H1 (cell line): ENCODE data around the gene TAF5.

Experiments used
- CBX8 ChIP-seq: fragments of 300-800, 300-1000 bp; sonication (generic); IDR thresholded peaks from 2 replicates; pipeline ENCODE4 v1.7.1; 2016; ENCODE audit warnings: low read depth, low read length, borderline replicate concordance
- EGR1 ChIP-seq: IDR thresholded peaks from 2 replicates; pipeline ENCODE4 v1.6.1; 2011; ENCODE audit warnings: low read depth, low read length, borderline replicate concordance
- EP300 ChIP-seq, 2 experiments: IDR thresholded peaks; 1 replicate in 1 of 2; 2 replicates in 1 of 2; pipeline ENCODE4 v1.6.1; 2011 to 2012; ENCODE audit warnings: low read depth in 2 of 2, low read length in 2 of 2, mild to moderate bottlenecking in 2 of 2, borderline replicate concordance in 1 of 2, inconsistent platforms in 1 of 2, moderate library complexity in 1 of 2
- JUN ChIP-seq: IDR thresholded peaks from 2 replicates; pipeline ENCODE4 v1.6.1; 2011; ENCODE audit warnings: low read depth, mild to moderate bottlenecking, improper control_type of control experiment, low read length
- MAFK ChIP-seq: IDR thresholded peaks from 2 replicates; pipeline ENCODE4 v1.6.1; 2012; ENCODE audit warnings: low read depth, mild to moderate bottlenecking, improper control_type of control experiment, low read length
- NANOG ChIP-seq: IDR thresholded peaks from 2 replicates; pipeline ENCODE4 v1.6.1; 2011; ENCODE audit warnings: low read length, low read depth, mild to moderate bottlenecking, inconsistent platforms; ENCODE audit not compliant: insufficient read depth, poor library complexity, severe bottlenecking
- POLR2A ChIP-seq, 2 experiments: IDR thresholded peaks; 1 replicate in 1 of 2; 2 replicates in 1 of 2; pipeline ENCODE4 v1.6.1; 2011; ENCODE audit warnings: low read depth in 2 of 2, low read length in 2 of 2, mild to moderate bottlenecking in 2 of 2; ENCODE audit errors: control extremely low read depth in 1 of 2
- SIRT6 ChIP-seq: IDR thresholded peaks from one replicate; pipeline ENCODE4 v1.7.1; 2012; ENCODE audit warnings: low read length, inconsistent platforms
- TF ChIP-seq, protein P1 (sequence below), 3 experiments: IDR thresholded peaks; 1 replicate in 2 of 3; 2 replicates in 1 of 3; pipeline versions ENCODE4 v1.5.1 to v1.6.1; 2011; ENCODE audit warnings: low read length in 3 of 3, mild to moderate bottlenecking in 3 of 3, inconsistent platforms in 2 of 3, low read depth in 1 of 3, moderate library complexity in 1 of 3; ENCODE audit not compliant: insufficient read depth in 1 of 3; ENCODE audit errors: control extremely low read depth in 1 of 3
- TF ChIP-seq, protein P2 (sequence below): IDR thresholded peaks from 2 replicates; pipeline ENCODE4 v1.6.1; 2011; ENCODE audit warnings: low read depth, mild to moderate bottlenecking, low read length; ENCODE audit not compliant: insufficient read depth
- TF ChIP-seq, protein P3 (sequence below): fragments of 300-600 bp; sonication (generic); IDR thresholded peaks from 2 replicates; pipeline ENCODE4 v1.7.1; 2012; ENCODE audit warnings: low read length, moderate library complexity, mild to moderate bottlenecking, inconsistent platforms; ENCODE audit not compliant: insufficient replicate concordance

DNA sequence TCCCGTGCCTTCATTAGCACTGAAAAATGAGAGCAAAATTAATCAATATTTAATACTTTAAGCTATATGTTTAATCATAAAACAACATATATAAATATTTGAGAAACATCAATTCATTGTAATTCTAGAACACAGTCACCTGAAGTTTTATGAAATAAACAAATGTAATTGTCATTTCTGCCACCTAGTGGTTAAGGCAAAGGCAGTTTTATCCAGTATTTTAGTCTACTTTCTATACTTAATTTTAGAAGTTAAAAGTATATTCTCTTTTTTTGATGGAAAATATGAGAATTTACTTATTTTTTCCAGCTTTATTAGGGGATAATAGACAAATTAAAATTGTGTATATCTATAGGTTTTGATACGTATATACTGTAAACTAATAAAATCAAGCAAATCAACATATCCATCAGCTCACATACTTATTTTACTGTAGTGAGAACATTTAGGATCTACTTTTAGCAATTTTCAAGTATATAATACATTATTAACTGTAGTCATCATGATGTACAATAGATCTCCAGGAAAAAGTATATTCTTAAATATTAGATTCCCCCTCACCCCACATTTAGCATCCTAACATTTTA lies 33.7 kb upstream of the TAF5 start:
- TF ChIP-seq, protein P1, sequence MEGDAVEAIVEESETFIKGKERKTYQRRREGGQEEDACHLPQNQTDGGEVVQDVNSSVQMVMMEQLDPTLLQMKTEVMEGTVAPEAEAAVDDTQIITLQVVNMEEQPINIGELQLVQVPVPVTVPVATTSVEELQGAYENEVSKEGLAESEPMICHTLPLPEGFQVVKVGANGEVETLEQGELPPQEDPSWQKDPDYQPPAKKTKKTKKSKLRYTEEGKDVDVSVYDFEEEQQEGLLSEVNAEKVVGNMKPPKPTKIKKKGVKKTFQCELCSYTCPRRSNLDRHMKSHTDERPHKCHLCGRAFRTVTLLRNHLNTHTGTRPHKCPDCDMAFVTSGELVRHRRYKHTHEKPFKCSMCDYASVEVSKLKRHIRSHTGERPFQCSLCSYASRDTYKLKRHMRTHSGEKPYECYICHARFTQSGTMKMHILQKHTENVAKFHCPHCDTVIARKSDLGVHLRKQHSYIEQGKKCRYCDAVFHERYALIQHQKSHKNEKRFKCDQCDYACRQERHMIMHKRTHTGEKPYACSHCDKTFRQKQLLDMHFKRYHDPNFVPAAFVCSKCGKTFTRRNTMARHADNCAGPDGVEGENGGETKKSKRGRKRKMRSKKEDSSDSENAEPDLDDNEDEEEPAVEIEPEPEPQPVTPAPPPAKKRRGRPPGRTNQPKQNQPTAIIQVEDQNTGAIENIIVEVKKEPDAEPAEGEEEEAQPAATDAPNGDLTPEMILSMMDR (IDR thresholded peaks at IDR 0.05; ENCODE audit: control extremely low read depth in 1 of 3, insufficient read depth in 1 of 3, low read depth in 1 of 3, low read length in 3 of 3), result peak in 1 of 3 experiments; percentile 26; a peak in 2 of 4 replicates
- TF ChIP-seq, protein P2, sequence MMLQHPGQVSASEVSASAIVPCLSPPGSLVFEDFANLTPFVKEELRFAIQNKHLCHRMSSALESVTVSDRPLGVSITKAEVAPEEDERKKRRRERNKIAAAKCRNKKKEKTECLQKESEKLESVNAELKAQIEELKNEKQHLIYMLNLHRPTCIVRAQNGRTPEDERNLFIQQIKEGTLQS, result no peak
- no peak for TF ChIP-seq POLR2A (IDR thresholded peaks at IDR 0.05; ENCODE audit: control extremely low read depth in 1 of 2, low read depth in 2 of 2, low read length in 2 of 2)
- no peak for TF ChIP-seq NANOG
- no peak for TF ChIP-seq MAFK
- TF ChIP-seq CBX8, result no peak
- no peak for TF ChIP-seq JUN
- TF ChIP-seq EGR1, result no peak
- no peak for TF ChIP-seq EP300 (IDR thresholded peaks at IDR 0.05; ENCODE audit: borderline replicate concordance in 1 of 2, low read depth in 2 of 2, low read length in 2 of 2)
- TF ChIP-seq SIRT6, result no peak
- TF ChIP-seq, protein P3, sequence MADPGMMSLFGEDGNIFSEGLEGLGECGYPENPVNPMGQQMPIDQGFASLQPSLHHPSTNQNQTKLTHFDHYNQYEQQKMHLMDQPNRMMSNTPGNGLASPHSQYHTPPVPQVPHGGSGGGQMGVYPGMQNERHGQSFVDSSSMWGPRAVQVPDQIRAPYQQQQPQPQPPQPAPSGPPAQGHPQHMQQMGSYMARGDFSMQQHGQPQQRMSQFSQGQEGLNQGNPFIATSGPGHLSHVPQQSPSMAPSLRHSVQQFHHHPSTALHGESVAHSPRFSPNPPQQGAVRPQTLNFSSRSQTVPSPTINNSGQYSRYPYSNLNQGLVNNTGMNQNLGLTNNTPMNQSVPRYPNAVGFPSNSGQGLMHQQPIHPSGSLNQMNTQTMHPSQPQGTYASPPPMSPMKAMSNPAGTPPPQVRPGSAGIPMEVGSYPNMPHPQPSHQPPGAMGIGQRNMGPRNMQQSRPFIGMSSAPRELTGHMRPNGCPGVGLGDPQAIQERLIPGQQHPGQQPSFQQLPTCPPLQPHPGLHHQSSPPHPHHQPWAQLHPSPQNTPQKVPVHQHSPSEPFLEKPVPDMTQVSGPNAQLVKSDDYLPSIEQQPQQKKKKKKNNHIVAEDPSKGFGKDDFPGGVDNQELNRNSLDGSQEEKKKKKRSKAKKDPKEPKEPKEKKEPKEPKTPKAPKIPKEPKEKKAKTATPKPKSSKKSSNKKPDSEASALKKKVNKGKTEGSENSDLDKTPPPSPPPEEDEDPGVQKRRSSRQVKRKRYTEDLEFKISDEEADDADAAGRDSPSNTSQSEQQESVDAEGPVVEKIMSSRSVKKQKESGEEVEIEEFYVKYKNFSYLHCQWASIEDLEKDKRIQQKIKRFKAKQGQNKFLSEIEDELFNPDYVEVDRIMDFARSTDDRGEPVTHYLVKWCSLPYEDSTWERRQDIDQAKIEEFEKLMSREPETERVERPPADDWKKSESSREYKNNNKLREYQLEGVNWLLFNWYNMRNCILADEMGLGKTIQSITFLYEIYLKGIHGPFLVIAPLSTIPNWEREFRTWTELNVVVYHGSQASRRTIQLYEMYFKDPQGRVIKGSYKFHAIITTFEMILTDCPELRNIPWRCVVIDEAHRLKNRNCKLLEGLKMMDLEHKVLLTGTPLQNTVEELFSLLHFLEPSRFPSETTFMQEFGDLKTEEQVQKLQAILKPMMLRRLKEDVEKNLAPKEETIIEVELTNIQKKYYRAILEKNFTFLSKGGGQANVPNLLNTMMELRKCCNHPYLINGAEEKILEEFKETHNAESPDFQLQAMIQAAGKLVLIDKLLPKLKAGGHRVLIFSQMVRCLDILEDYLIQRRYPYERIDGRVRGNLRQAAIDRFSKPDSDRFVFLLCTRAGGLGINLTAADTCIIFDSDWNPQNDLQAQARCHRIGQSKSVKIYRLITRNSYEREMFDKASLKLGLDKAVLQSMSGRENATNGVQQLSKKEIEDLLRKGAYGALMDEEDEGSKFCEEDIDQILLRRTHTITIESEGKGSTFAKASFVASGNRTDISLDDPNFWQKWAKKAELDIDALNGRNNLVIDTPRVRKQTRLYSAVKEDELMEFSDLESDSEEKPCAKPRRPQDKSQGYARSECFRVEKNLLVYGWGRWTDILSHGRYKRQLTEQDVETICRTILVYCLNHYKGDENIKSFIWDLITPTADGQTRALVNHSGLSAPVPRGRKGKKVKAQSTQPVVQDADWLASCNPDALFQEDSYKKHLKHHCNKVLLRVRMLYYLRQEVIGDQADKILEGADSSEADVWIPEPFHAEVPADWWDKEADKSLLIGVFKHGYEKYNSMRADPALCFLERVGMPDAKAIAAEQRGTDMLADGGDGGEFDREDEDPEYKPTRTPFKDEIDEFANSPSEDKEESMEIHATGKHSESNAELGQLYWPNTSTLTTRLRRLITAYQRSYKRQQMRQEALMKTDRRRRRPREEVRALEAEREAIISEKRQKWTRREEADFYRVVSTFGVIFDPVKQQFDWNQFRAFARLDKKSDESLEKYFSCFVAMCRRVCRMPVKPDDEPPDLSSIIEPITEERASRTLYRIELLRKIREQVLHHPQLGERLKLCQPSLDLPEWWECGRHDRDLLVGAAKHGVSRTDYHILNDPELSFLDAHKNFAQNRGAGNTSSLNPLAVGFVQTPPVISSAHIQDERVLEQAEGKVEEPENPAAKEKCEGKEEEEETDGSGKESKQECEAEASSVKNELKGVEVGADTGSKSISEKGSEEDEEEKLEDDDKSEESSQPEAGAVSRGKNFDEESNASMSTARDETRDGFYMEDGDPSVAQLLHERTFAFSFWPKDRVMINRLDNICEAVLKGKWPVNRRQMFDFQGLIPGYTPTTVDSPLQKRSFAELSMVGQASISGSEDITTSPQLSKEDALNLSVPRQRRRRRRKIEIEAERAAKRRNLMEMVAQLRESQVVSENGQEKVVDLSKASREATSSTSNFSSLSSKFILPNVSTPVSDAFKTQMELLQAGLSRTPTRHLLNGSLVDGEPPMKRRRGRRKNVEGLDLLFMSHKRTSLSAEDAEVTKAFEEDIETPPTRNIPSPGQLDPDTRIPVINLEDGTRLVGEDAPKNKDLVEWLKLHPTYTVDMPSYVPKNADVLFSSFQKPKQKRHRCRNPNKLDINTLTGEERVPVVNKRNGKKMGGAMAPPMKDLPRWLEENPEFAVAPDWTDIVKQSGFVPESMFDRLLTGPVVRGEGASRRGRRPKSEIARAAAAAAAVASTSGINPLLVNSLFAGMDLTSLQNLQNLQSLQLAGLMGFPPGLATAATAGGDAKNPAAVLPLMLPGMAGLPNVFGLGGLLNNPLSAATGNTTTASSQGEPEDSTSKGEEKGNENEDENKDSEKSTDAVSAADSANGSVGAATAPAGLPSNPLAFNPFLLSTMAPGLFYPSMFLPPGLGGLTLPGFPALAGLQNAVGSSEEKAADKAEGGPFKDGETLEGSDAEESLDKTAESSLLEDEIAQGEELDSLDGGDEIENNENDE, result no peak
